Keratinocyte (primary cell): ENCODE results near the gene IL36RN.

Source experiments
- CTCF ChIP-seq, 3 experiments: IDR thresholded peaks in 1 of 3; conservative IDR thresholded peaks in 1 of 3; optimal IDR thresholded peaks in 1 of 3; 2 replicates in 2 of 3; 3 replicates in 1 of 3; pipeline versions ENCODE3 to v1.5.1; 2011; ENCODE audit warnings: low read length in 3 of 3, mild to moderate bottlenecking in 3 of 3, moderate library complexity in 2 of 3, control low read depth in 1 of 3, inconsistent platforms in 1 of 3; ENCODE audit not compliant: insufficient read depth in 2 of 3; ENCODE audit errors: extremely low read depth in 1 of 3
- EZH2 ChIP-seq: IDR thresholded peaks from one replicate; pipeline ENCODE4 v1.6.1; 2012; ENCODE audit warnings: inconsistent platforms, mild to moderate bottlenecking, low read length, moderate library complexity

- no peak for TF ChIP-seq CTCF (optimal IDR thresholded peaks at IDR 0.05 in 1 of 3, IDR thresholded peaks at IDR 0.05 in 1 of 3, conservative IDR thresholded peaks at IDR 0.05 in 1 of 3; ENCODE audit: extremely low read depth in 1 of 3, insufficient read depth in 2 of 3, low read length in 3 of 3)
- no peak for TF ChIP-seq EZH2
These were observed 43.1 kb downstream of the IL36RN start for GRCh38 chr2:113102133-113102532.
